MCF 10A (cell line): ENCODE data around the gene VPS45. TPM values are rescaled to one million over a fixed set of nuclear protein-coding genes. Genes with fewer than 3 reads are reported as not detected.

ENCODE experiments used
- BruUV-seq: library from RNA; stranded (reverse); fragments of 400-500 nt; replicated peaks from 2 replicates; lab custom pipeline; 2021; lab: Mats Ljungman, UMichigan
- CTCF ChIA-PET: fragments of 300-600 bp; sonication (Branson Sonifier 250); formaldehyde crosslinking; extraction: SDS; loops from one replicate; lab custom pipeline; 2021; ENCODE audit warnings: antibody characterized with exemption, inconsistent platforms; lab: Yijun Ruan, JAX
- POLR2A ChIA-PET: fragments of 300-600, 350-650 bp; sonication (Branson Sonifier 250); formaldehyde crosslinking; extraction: SDS; loops from one replicate; lab custom pipeline; 2020; ENCODE audit warnings: antibody characterized with exemption, inconsistent platforms; lab: Yijun Ruan, JAX
- DNase-seq: peaks from one replicate; pipeline ENCODE4 v3.0.0-alpha.2; 2018; ENCODE audit not compliant: unreplicated experiment
- H3K27ac Mint-ChIP-seq: one replicate; pipeline ENCODE4 v1.8.0; 2022; ENCODE audit warnings: mild to moderate bottlenecking, low read depth, mixed read lengths; ENCODE audit not compliant: unreplicated experiment
- H3K27me3 Mint-ChIP-seq: one replicate; pipeline ENCODE4 v1.8.0; 2022; ENCODE audit warnings: mixed read lengths; ENCODE audit not compliant: insufficient read depth, unreplicated experiment
- H3K36me3 Mint-ChIP-seq: one replicate; pipeline ENCODE4 v1.8.0; 2022; ENCODE audit warnings: mild to moderate bottlenecking, moderate library complexity, mixed read lengths; ENCODE audit not compliant: insufficient read depth, unreplicated experiment
- H3K4me1 Mint-ChIP-seq: one replicate; pipeline ENCODE4 v1.8.0; 2022; ENCODE audit warnings: mixed read lengths; ENCODE audit not compliant: insufficient read depth, unreplicated experiment
- H3K4me3 Mint-ChIP-seq: one replicate; pipeline ENCODE4 v1.8.0; 2022; ENCODE audit warnings: mild to moderate bottlenecking, moderate library complexity, mixed read lengths; ENCODE audit not compliant: unreplicated experiment
- H3K9me3 Mint-ChIP-seq: one replicate; pipeline ENCODE4 v1.8.0; 2022; ENCODE audit warnings: mixed read lengths; ENCODE audit not compliant: unreplicated experiment
- CTCF ChIP-seq: fragments of 200-600 bp; IDR thresholded peaks from one replicate; pipeline ENCODE4 v1.8.0; 2022; ENCODE audit warnings: antibody characterized with exemption, mild to moderate bottlenecking; ENCODE audit not compliant: unreplicated experiment
- intact Hi-C: fragments of 100-400 bp; cut with micrococcal nuclease; formaldehyde crosslinking; loops from 2 replicates; pipeline ENCODE4 v1.14.1; 2022
- total RNA-seq: library from RNA; stranded (reverse); gene quantifications from 2 replicates; pipeline ENCODE4 v1.2.3, GENCODE V29; 2022

VPS45 gene
- total RNA-seq, 1 experiment from 2014 or later = 35.1 TPM

GRCh38 chr1:150164224-150164623 is 96.6 kb downstream of the VPS45 start:
- intact Hi-C loops = no loop called here
- Mint-ChIP-seq H3K9me3 (no peaks in the 10 kb centered on the region), H3K27me3 (no peaks in the 10 kb centered on the region), H3K36me3 (no peaks in the 10 kb centered on the region), H3K27ac (no peak overlapping the region), H3K4me3 (no peak overlapping the region), H3K4me1 (peaks cover 14% of the 10 kb centered on the region)
- POLR2A ChIA-PET = interaction anchor here (0.6 to 1.6 kb wide), 3 partner anchors 91 to 96 kb away, joined by 3 to 5 read pairs (median 3); partner anchors contain the start of gene VPS45
- no TSS peak for BruUV-seq
- no peak for DNase-seq
- no peak for TF ChIP-seq CTCF
- CTCF ChIA-PET = interaction anchor here (0.9 to 13.7 kb wide), 5 partner anchors 13 to 90 kb away, joined by 3 to 223 read pairs (median 9); partner anchors contain the start of gene PLEKHO1

- no TSS peak for BruUV-seq
- H3K9me3 Mint-ChIP-seq = no peaks in the 10 kb centered on the region
- no peak for DNase-seq
- H3K4me1 Mint-ChIP-seq = peaks cover 14% of the 10 kb centered on the region
- H3K4me3 Mint-ChIP-seq = no peak overlapping the region
- ChIA-PET CTCF (interaction anchor here (0.9 to 13.7 kb wide), 9 partner anchors 13 to 97 kb away, joined by 4 to 223 read pairs (median 5); partner anchors contain the start of genes PLEKHO1 and VPS45), POLR2A (interaction anchor here (0.6 to 1.2 kb wide), 2 partner anchors 92 to 97 kb away, joined by 3 read pairs; partner anchors contain the start of gene VPS45)
- intact Hi-C loops = no loop called here
- TF ChIP-seq CTCF = no peak
- H3K36me3 Mint-ChIP-seq = no peaks in the 10 kb centered on the region
- H3K27ac Mint-ChIP-seq = no peak overlapping the region
- no peaks in the 10 kb centered on the region for H3K27me3 Mint-ChIP-seq
Observed at GRCh38 chr1:150164779-150165178, 97.2 kb downstream of the VPS45 start.

GRCh38 chr1:150165622-150166612 is 98.3 kb downstream of the VPS45 start:
- H3K27ac Mint-ChIP-seq = no peak overlapping the region
- intact Hi-C loops = no loop called here
- BruUV-seq = no TSS peak
- H3K36me3 Mint-ChIP-seq = no peaks in the 10 kb centered on the region
- peaks cover 14% of the 10 kb centered on the region for H3K4me1 Mint-ChIP-seq
- H3K4me3 Mint-ChIP-seq = no peak overlapping the region
- no peaks in the 10 kb centered on the region for H3K27me3 Mint-ChIP-seq
- POLR2A ChIA-PET = interaction anchor here (0.6 to 1.2 kb wide), 2 partner anchors 98 to 277 kb away, joined by 3 read pairs; partner anchors contain the start of gene VPS45
- peak; percentile 90 for TF ChIP-seq CTCF
- CTCF ChIA-PET = interaction anchor here (0.6 to 13.7 kb wide), 20 partner anchors 9 to 279 kb away, joined by 3 to 223 read pairs (median 4); partner anchors contain the start of genes PLEKHO1 and VPS45
- DNase-seq = peak; percentile 74
- H3K9me3 Mint-ChIP-seq = no peaks in the 10 kb centered on the region
